ENCODE measurements around the gene NEU3. TPM values are rescaled to one million over a fixed set of nuclear protein-coding genes. Genes with fewer than 3 reads are reported as not detected.

Gene NEU3, protein sequence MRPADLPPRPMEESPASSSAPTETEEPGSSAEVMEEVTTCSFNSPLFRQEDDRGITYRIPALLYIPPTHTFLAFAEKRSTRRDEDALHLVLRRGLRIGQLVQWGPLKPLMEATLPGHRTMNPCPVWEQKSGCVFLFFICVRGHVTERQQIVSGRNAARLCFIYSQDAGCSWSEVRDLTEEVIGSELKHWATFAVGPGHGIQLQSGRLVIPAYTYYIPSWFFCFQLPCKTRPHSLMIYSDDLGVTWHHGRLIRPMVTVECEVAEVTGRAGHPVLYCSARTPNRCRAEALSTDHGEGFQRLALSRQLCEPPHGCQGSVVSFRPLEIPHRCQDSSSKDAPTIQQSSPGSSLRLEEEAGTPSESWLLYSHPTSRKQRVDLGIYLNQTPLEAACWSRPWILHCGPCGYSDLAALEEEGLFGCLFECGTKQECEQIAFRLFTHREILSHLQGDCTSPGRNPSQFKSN
- total RNA-seq (2016; rRNA removed; fragmentation: Illumina TruSeq; extraction: Trizol) = 14.5 and 15.3 TPM in 2 replicates
- total RNA-seq (2016; cell fraction: cytosol; rRNA removed; fragmentation: Illumina TruSeq; extraction: Trizol; ENCODE audit: low read depth) = 1.4 and 1.8 TPM in 2 replicates
- total RNA-seq (2016; cell fraction: insoluble cytoplasmic fraction; rRNA removed; fragmentation: Illumina TruSeq; extraction: Trizol) = 13.8 and 14.7 TPM in 2 replicates
- total RNA-seq (2016; cell fraction: membrane; rRNA removed; fragmentation: Illumina TruSeq; extraction: Trizol) = 5.1 and 6.4 TPM in 2 replicates
- total RNA-seq (2016; cell fraction: nucleus; rRNA removed; fragmentation: Illumina TruSeq; extraction: Trizol) = 15.8 and 18.6 TPM in 2 replicates
- polyA plus RNA-seq (2011; rRNA removed) = 6.3 and 8.4 TPM in 2 replicates
- polyA plus RNA-seq (2011; cell fraction: cytosol; rRNA removed) = 4.5 and 5.8 TPM in 2 replicates
- polyA plus RNA-seq (2011; cell fraction: nucleus; rRNA removed) = 15.0 and 15.9 TPM in 2 replicates
- polyA plus RNA-seq (2012) = 4.6 and 5.0 TPM in 2 replicates
- polyA plus RNA-seq (2016; cell fraction: cytosol; fragmentation: Illumina TruSeq; extraction: Trizol; ENCODE audit: low read depth) = 0.83 and 0.93 TPM in 2 replicates
- 6.0 and 6.9 TPM in 2 replicates for polyA plus RNA-seq (2016; cell fraction: insoluble cytoplasmic fraction; fragmentation: Illumina TruSeq; extraction: Trizol; ENCODE audit: low read depth)
- polyA plus RNA-seq (2016; cell fraction: membrane; fragmentation: Illumina TruSeq; extraction: Trizol; ENCODE audit: low read depth) = 2.0 and 3.0 TPM in 2 replicates
- polyA plus RNA-seq (2016; cell fraction: nucleus; fragmentation: Illumina TruSeq; extraction: Trizol; ENCODE audit: insufficient read depth, low read depth) = 15.9 and 16.7 TPM in 2 replicates
- polyA minus RNA-seq (2011; rRNA and poly(A)+ RNA removed; ENCODE audit: low replicate concordance) = 23.2 and 42.9 TPM in 2 replicates
- 9.1 and 9.8 TPM in 2 replicates for polyA minus RNA-seq (2011; cell fraction: cytosol; rRNA and poly(A)+ RNA removed)
- polyA minus RNA-seq (2011; cell fraction: nucleus; rRNA and poly(A)+ RNA removed) = 14.9 and 23.2 TPM in 2 replicates
- percentile 68 among the genes with signal in this experiment for Bru-seq, nascent RNA
- BruChase-seq, experiment 1, labeled RNA remaining after a 6-hour chase = percentile 74 among the genes with signal in this experiment
- BruChase-seq, experiment 2, labeled RNA remaining after a 2-hour chase = percentile 82 among the genes with signal in this experiment
- long read RNA-seq, experiment 1 = 0 reads
- long read RNA-seq, experiment 2, full-length matches to known transcripts = 1 of 10 reads
- long read RNA-seq, experiment 2, partial matches to known transcripts = 1 of 10 reads
- long read RNA-seq, experiment 2, other reads (novel, unspliced or antisense) = 8 of 10 reads

DNA sequence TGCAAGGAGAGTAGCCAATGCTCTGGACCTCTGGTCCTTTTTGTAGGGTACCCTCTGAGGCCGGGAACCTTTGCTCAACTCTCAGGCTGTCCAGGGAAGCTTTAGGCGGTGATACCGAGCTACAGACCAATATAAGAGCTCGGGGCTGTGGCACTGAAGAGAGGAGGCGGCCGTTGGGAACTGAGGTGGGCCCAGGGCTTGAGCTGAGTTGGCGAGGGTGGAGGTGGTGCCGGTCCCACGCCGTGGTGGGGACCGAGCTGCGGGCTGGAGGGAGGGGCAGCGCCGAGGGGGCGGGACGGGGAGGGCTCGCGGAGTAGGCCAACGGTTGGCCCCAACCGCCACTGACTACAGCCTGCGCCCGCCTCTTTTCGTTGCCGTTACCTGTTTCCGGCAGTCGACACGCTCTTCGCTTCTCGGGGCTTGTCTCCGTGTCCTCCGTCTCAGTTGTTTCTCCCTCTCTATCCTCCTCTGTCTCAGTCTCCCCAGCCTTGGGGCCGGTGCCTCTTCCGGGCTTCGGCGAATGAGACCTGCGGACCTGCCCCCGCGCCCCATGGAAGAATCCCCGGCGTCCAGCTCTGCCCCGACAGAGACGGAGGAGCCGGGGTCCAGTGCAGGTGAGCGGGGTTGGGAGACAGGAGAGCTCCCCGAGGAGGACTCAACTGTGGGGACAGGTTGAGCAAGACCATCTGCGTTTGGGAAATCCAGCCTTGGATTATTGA lies at the start of gene NEU3:
Gene NEU3 (plus strand): TSS at position 393 of the 719 bp plus-strand sequence. CDS start 128 bp downstream, at position 521.
- ATAC-seq (peak; percentile 93), FAIRE-seq (no peak), DNase-seq (ENCODE audit: low spot score) (peak; percentile 77)
- under 1% methylated on average over 27 of the region's 46 CpGs for WGBS (ENCODE audit: low lambda C conversion rate)
- peaks cover 39% of the 10 kb centered on the region for H3K4me1 ChIP-seq (ENCODE audit: insufficient read depth, low read length)
- no peaks in the 10 kb centered on the region; a peak in 1 of 5 replicates for H3K36me3 ChIP-seq (replicated peaks in 1 of 2; ENCODE audit: control insufficient read depth in 1 of 2, insufficient read depth in 2 of 2, low read length in 2 of 2)
- intact Hi-C loops (cut with micrococcal nuclease; ENCODE audit: unreplicated experiment) (loop anchor here (1.0 kb wide), 1 partner anchor 39 kb away; the partner anchor contains the start of genes SPCS2 and XRRA1), in situ Hi-C loops (cut with HindIII; ENCODE audit: extremely low pct_ligation_motif_present, low pct_unique_long_range_greater_than_20kb) (no loop called here)
- no peaks in the 10 kb centered on the region for H3K27me3 ChIP-seq (ENCODE audit: control insufficient read depth in 1 of 2, insufficient read depth in 2 of 2, low read length in 2 of 2)
- ChIA-PET CTCF (ENCODE audit: low intra/inter-chr PET ratio, low total read pairs) (no interaction called here), POLR2A (interaction anchor here (0.6 to 1.8 kb wide), 12 partner anchors 9 to 1876 kb away, joined by 3 to 8 read pairs (median 3); partner anchors contain the start of genes C2CD3, PPME1, SPCS2 and XRRA1)
- peak within 1 kb of the TSS; percentile 83 for H3K9ac ChIP-seq (ENCODE audit: insufficient read depth, low read depth, low read length)
- peak within 1 kb of the TSS; percentile 66 for H2AFZ ChIP-seq (ENCODE audit: low read length)
- no peaks in the 10 kb centered on the region for H4K20me1 ChIP-seq (ENCODE audit: insufficient read depth, low read length)
- no peaks in the 10 kb centered on the region for H3K9me3 ChIP-seq (ENCODE audit: low read length)
- H3K4me2 ChIP-seq (ENCODE audit: low read depth, low read length) = peak within 1 kb of the TSS; percentile 73
- H3K27ac ChIP-seq (ENCODE audit: extremely low read length, insufficient read depth, low read length) = peak within 1 kb of the TSS; percentile 77
- BruUV-seq (replicated peaks) = no TSS peak
- peaks cover 21% of the 10 kb centered on the region for H3K79me2 ChIP-seq (ENCODE audit: insufficient read depth, low read length)
- peak within 1 kb of the TSS; percentile 76 to 78 (median 78) for H3K4me3 ChIP-seq (replicated peaks in 1 of 3; ENCODE audit: insufficient read depth in 1 of 3, low read depth in 2 of 3, low read length in 3 of 3)
- TF ChIP-seq ZNF598 (CRISPR knock-in tag; IDR thresholded peaks at IDR 0.05; ENCODE audit: borderline replicate concordance) (no peak), NFE2L1 (CRISPR knock-in tag; IDR thresholded peaks at IDR 0.05; ENCODE audit: borderline replicate concordance) (no peak), ZNF747 (CRISPR knock-in tag; IDR thresholded peaks at IDR 0.05; ENCODE audit: borderline replicate concordance) (peak; percentile 63), ZBTB1 (CRISPR knock-in tag; IDR thresholded peaks at IDR 0.05; ENCODE audit: borderline replicate concordance) (no peak), DPF2 (CRISPR knock-in tag; IDR thresholded peaks at IDR 0.05; ENCODE audit: borderline replicate concordance, low read depth) (no peak), ZFP82 (CRISPR knock-in tag; IDR thresholded peaks at IDR 0.05; ENCODE audit: borderline replicate concordance) (no peak), ZNF430 (CRISPR knock-in tag; IDR thresholded peaks at IDR 0.05) (no peak), KAT7 (CRISPR knock-in tag; IDR thresholded peaks at IDR 0.05; ENCODE audit: borderline replicate concordance) (peak; percentile 49; the same call in 1 of the 2 replicates)
- TF ChIP-seq, protein P1, sequence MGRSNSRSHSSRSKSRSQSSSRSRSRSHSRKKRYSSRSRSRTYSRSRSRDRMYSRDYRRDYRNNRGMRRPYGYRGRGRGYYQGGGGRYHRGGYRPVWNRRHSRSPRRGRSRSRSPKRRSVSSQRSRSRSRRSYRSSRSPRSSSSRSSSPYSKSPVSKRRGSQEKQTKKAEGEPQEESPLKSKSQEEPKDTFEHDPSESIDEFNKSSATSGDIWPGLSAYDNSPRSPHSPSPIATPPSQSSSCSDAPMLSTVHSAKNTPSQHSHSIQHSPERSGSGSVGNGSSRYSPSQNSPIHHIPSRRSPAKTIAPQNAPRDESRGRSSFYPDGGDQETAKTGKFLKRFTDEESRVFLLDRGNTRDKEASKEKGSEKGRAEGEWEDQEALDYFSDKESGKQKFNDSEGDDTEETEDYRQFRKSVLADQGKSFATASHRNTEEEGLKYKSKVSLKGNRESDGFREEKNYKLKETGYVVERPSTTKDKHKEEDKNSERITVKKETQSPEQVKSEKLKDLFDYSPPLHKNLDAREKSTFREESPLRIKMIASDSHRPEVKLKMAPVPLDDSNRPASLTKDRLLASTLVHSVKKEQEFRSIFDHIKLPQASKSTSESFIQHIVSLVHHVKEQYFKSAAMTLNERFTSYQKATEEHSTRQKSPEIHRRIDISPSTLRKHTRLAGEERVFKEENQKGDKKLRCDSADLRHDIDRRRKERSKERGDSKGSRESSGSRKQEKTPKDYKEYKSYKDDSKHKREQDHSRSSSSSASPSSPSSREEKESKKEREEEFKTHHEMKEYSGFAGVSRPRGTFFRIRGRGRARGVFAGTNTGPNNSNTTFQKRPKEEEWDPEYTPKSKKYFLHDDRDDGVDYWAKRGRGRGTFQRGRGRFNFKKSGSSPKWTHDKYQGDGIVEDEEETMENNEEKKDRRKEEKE (IDR thresholded peaks at IDR 0.05) = no peak
- TF ChIP-seq, protein P2, sequence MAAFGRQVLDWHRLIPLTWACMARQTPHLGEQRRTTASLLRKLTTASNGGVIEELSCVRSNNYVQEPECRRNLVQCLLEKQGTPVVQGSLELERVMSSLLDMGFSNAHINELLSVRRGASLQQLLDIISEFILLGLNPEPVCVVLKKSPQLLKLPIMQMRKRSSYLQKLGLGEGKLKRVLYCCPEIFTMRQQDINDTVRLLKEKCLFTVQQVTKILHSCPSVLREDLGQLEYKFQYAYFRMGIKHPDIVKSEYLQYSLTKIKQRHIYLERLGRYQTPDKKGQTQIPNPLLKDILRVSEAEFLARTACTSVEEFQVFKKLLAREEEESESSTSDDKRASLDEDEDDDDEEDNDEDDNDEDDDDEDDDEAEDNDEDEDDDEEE (CRISPR knock-in tag; IDR thresholded peaks at IDR 0.05) = 0 out of 2 replicates have a peak, but pooled peaks have one; percentile 42
